Progenitor cell of endocrine pancreas (in vitro differentiated cells): ENCODE results near the gene PWP2. TPM values are rescaled to one million over a fixed set of nuclear protein-coding genes. Genes with fewer than 3 reads are reported as not detected.
"Not testable (repeated sequence)": the region's sequence is repeated elsewhere in the genome, so short reads cannot be mapped to it uniquely, and the experiment has no call there.

Source experiments
- DNase-seq: peaks from one replicate; pipeline ENCODE4 v3.0.0; 2021; ENCODE audit warnings: low spot score; ENCODE audit not compliant: unreplicated experiment
- H3K27ac Mint-ChIP-seq: 2 replicates; pipeline ENCODE4 v1.8.0; 2021; ENCODE audit warnings: mild to moderate bottlenecking, moderate library complexity, mixed read lengths
- H3K27me3 Mint-ChIP-seq: 2 replicates; pipeline ENCODE4 v1.8.0; 2021; ENCODE audit warnings: mixed read lengths
- H3K36me3 Mint-ChIP-seq: 2 replicates; pipeline ENCODE4 v1.8.0; 2022; ENCODE audit warnings: mixed read lengths; ENCODE audit not compliant: insufficient read depth
- H3K4me1 Mint-ChIP-seq: 2 replicates; pipeline ENCODE4 v1.8.0; 2021; ENCODE audit warnings: low read depth, mixed read lengths
- H3K4me3 Mint-ChIP-seq: 2 replicates; pipeline ENCODE4 v1.8.0; 2021; ENCODE audit warnings: low read depth, mild to moderate bottlenecking, moderate library complexity, mixed read lengths
- H3K9me3 Mint-ChIP-seq: 2 replicates; pipeline ENCODE4 v1.8.0; 2021; ENCODE audit warnings: low read depth, mixed read lengths
- total RNA-seq: library from RNA; stranded (reverse); gene quantifications from 2 replicates; pipeline ENCODE4 v1.2.1, GENCODE V29; 2021

PWP2 gene
- total RNA-seq, 1 donor from 2014 or later, result 7.0 TPM

DNA sequence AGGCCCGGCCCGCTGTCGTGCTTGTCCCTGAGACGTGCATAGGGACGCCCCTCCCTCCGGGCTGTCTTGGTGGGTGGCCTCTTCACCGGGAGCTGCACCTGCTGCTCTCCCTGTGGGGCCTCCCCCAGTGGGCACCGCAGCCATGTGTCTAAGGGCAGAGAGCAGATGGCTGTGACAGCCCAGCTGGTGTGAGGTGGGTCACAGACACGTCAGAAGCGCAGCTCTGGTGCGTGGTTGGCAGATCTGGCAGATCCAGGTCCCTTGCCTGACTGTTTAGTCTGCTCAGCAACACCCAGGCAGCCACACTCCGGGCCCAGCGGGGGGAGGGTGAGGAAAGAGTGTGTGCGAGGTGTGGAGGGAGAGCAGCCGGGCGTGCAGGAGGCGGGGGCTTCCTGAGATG lies 36.2 kb downstream of the PWP2 start:
- H3K36me3 Mint-ChIP-seq, H3K4me3 Mint-ChIP-seq, H3K9me3 Mint-ChIP-seq, H3K4me1 Mint-ChIP-seq, H3K27me3 Mint-ChIP-seq, H3K27ac Mint-ChIP-seq, DNase-seq: not testable (repeated sequence)

DNA sequence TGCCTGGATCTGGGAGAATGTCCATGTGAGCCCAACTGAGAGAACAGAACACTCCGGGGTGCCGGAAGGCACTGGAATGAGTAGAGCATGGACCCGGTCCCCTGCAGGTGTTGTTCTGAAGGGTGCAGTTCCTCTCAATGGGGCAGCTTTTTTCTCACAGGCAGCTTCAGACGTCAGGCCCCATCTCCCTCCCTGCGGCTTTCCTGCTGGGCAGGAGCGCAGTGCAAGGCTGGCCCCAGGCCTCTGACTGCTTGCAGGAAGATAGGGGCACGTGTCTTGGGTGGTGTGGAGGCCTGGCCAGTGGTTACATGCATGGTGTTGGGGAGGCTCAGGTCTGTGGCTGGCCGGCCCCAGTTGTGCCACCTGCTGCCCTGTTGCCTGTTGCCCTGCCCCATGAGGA lies 36.8 kb downstream of the PWP2 start:
- not testable (repeated sequence) for H3K27me3 Mint-ChIP-seq, H3K27ac Mint-ChIP-seq, H3K9me3 Mint-ChIP-seq, DNase-seq, H3K4me1 Mint-ChIP-seq, H3K4me3 Mint-ChIP-seq, H3K36me3 Mint-ChIP-seq

DNA sequence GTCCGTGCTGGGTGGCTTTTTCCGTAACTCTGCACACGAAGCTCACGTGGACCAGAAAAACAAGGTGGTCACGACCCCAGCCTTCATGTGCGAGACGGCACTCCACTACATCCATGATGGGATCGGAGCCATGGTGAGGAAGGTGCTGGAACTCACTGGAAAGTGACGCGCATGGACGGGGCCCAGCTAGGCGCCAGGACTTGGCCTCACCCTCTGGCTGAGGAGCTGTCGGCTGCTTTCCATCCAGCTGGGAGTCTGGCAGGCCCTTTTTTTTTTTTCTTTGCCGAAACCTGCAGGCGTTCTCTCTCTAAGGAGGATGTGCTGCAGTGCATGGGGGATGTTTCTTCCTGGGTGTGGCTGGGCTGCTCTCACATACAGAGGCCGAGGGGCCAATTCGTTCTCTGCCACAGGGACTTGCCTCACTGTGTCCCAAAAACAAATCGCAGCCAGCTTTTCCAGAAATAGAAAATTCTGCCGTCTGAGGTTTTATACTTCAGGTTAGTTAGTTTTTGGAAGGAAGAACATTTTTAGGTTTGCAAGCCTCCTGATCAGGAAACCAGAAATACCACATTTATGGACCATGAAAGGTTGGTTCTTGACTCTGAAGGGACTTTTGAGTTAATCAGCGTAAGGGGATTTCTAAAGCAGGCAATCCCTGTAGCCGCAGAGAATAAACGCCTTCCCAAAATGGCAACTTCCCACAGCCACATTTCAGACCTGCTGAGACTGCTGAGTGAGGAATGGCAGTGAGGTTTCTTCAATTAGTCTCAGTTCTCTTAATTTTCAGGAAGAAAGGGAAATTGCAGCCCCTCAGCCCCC lies 37.8 kb downstream of the PWP2 start:
- not testable (repeated sequence) for H3K36me3 Mint-ChIP-seq, H3K27me3 Mint-ChIP-seq, H3K9me3 Mint-ChIP-seq, H3K27ac Mint-ChIP-seq, H3K4me3 Mint-ChIP-seq, DNase-seq, H3K4me1 Mint-ChIP-seq

DNA sequence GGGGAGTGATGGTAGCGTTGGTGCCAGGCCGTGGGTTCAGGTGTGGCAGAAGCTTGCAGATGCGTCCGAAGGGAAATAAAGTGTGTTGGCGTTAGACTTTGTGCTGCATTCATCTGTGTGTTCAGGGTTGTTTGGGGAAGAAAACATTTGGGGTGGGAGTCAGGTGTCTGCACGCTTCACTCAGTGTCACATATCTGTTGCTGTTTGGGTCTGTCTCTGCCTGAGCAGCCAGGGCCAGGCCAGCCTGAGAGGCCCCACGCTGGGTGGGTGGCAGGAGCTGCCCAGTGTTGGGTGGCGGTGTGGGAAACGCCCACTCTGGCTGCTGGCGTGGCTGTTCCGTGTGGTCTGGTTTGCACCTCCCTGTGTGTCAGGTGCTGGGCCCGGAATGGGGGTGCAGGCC lies 38.4 kb downstream of the PWP2 start:
- not testable (repeated sequence) for H3K27ac Mint-ChIP-seq, H3K27me3 Mint-ChIP-seq, H3K36me3 Mint-ChIP-seq, DNase-seq, H3K4me1 Mint-ChIP-seq, H3K4me3 Mint-ChIP-seq, H3K9me3 Mint-ChIP-seq

DNA sequence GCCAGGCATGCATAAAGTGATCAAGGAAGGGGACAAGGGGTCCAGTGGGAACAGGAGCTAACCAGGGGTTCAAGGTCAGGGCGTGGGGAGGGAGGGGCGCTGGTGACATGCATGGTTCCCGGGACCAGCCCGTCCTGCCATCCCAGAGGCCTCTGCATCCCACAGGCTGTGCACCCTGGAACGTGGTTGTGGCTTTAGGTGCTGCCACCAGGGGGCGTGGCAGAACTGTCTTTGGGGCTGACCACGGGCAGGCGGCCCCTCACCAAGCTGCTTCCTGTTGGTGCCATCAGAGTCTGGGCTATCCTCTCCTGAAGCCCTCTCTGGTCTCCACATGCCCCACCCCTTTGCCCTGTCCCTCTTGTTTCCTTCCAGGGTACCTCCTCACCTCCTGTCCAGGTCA lies 39.9 kb downstream of the PWP2 start:
- DNase-seq, H3K4me1 Mint-ChIP-seq, H3K36me3 Mint-ChIP-seq, H3K27me3 Mint-ChIP-seq, H3K27ac Mint-ChIP-seq, H3K4me3 Mint-ChIP-seq, H3K9me3 Mint-ChIP-seq: not testable (repeated sequence)

DNA sequence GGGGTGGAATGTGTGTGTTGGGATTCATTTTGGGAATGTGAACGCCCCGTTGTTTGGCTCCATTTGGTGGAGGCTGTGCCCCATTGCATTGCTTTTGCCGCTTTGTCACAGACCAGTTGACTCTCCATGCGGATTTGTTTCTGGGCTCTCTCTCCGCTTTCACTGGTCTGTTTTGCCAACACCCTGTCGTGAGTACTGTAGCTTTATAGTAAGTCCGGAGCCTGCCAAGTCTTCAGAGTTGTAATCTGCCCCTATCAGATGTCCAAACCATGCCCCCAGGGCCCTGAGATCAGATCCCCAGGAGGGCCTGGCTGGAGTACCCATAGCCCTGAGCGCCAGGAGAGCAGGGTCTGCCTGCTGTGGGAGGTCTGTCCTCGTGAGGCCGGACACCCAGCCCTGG lies 43.1 kb downstream of the PWP2 start:
- not testable (repeated sequence) for H3K9me3 Mint-ChIP-seq, DNase-seq, H3K36me3 Mint-ChIP-seq, H3K4me3 Mint-ChIP-seq, H3K27ac Mint-ChIP-seq, H3K4me1 Mint-ChIP-seq, H3K27me3 Mint-ChIP-seq

DNA sequence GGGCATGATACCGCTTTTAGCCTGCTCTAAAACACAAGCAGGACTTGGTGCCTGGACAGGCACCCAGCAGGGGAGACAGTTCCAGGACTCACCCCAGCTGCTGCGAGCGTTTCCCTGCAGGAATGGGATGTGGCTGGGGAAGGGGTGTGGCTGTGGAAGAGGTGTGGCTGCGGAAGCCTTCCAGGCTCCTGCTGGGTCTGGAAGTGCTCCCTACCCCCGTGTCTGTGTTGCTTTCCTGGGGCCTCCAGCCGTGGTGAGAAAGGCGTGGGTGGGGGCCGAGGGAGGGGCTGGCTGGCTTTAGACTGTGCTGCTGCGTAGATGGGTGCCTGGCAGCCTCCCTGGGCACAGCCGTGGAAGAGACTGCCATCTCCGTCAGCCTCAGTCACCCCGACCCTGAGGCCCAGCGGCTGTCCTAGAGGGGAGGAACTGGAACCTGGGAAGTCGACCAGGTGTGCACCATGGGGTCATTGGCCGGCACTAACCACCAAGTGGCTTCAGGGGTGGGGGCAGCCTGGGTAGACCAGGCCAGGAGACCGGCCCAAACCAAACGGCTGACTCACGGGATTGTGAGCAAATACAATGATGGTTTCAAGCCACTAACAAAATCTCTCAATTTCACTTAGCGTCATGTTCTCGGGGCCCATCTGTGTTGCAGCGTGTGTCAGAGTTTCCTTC lies 46.2 kb downstream of the PWP2 start:
- not testable (repeated sequence) for H3K4me1 Mint-ChIP-seq, H3K9me3 Mint-ChIP-seq, H3K27me3 Mint-ChIP-seq, DNase-seq, H3K4me3 Mint-ChIP-seq, H3K36me3 Mint-ChIP-seq, H3K27ac Mint-ChIP-seq

DNA sequence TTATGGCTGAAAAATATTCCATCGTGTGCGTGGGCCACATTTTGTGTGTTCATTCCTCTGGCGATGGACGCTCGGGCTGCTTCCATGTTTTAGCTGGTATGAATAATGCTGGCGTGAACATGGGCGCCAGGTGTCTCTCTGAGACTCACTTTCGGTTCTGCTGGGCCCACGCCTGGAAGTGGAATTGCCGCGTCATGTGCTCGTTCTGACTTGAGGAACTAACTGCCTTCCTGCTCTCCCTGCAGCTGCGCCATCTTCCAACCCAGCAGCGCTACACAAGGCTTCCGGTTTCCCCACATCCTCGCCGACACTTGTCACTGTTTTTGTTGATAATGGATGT lies 46.7 kb downstream of the PWP2 start:
- not testable (repeated sequence) for H3K36me3 Mint-ChIP-seq, H3K4me1 Mint-ChIP-seq, H3K27ac Mint-ChIP-seq, DNase-seq, H3K4me3 Mint-ChIP-seq, H3K27me3 Mint-ChIP-seq, H3K9me3 Mint-ChIP-seq

DNA sequence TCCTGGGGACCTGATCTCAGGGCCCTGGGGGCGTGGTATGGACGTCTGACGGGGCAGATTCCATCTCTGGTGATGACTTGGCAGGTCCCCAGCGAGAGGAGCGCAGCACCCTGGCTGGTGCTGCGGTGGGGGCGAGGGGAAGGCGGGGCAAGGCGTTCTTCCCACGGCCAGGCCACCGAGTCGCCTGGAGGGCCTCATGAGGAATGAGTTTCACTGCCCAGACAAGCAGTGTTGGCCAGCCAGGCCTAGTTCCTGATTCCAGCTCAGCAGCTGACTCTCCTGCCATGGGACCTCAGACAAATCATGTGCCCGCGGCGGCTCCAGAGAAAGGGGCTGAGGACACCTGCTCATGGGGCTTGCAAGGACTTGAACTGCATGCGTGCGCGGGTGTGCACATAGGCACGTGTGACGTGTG lies 47.6 kb downstream of the PWP2 start:
- H3K27ac Mint-ChIP-seq, DNase-seq, H3K4me3 Mint-ChIP-seq, H3K27me3 Mint-ChIP-seq, H3K36me3 Mint-ChIP-seq, H3K9me3 Mint-ChIP-seq, H3K4me1 Mint-ChIP-seq: not testable (repeated sequence)

DNA sequence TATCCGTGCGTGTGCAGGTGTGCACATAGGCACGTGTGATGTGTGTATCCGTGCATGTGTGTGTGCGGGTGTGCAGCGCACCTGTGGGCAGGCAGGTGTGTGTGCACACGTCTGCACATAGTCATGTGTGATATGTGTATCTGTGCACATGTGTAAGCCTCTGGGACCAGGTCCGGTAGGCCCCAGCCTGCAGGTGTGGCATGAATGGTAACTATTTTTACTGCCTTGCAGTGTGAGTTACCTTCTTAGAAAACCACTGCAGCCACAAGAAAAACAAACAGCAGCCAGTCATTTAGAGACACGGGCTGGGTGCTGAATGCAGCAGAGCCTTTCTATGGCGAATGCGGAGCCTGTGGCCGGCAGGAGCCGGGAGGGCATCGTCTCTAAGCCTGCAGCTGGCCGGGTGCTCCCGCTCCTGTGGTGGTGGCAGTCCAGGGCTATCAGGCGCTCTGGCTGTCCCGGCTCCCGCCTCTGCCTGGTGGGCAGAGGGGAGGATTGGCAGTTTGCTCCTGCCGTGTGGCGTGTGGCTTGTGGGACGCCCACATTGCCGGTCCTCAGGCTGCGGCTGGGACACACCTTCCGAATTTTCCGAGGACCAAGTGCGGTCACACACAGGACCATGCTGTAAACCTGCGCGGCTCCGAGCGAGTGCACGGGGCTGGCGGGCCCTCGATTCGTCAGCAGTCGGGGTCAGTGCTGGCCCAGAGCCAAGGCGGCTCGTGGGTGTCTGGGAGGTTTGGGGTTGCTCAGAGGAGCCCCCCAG lies 48.2 kb downstream of the PWP2 start:
- H3K27me3 Mint-ChIP-seq, H3K27ac Mint-ChIP-seq: not testable (repeated sequence)

DNA sequence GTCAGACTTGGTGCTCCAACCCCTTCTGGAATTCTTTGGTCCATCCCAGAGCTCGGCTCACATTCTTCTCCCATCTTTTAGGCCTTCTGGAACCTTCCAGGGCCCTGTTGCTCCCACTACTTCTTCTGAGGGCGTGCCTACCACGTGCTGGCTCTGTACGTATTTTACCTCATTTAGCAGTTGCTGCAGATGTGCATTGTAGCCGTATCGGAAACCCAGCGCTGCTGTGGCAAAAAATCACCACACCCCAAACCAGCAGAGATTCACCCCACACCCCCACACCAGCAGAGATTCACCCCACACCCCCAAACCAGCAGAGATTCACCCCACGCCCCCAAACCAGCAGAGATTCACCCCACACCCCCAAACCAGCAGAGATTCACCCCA lies 48.8 kb downstream of the PWP2 start:
- H3K4me1 Mint-ChIP-seq, H3K27ac Mint-ChIP-seq, H3K9me3 Mint-ChIP-seq, H3K4me3 Mint-ChIP-seq, DNase-seq, H3K27me3 Mint-ChIP-seq, H3K36me3 Mint-ChIP-seq: not testable (repeated sequence)

More for the DNA sequence above, 48.2 kb downstream of the PWP2 start:
- not testable (repeated sequence) for H3K9me3 Mint-ChIP-seq, DNase-seq, H3K4me1 Mint-ChIP-seq, H3K4me3 Mint-ChIP-seq, H3K36me3 Mint-ChIP-seq

DNA sequence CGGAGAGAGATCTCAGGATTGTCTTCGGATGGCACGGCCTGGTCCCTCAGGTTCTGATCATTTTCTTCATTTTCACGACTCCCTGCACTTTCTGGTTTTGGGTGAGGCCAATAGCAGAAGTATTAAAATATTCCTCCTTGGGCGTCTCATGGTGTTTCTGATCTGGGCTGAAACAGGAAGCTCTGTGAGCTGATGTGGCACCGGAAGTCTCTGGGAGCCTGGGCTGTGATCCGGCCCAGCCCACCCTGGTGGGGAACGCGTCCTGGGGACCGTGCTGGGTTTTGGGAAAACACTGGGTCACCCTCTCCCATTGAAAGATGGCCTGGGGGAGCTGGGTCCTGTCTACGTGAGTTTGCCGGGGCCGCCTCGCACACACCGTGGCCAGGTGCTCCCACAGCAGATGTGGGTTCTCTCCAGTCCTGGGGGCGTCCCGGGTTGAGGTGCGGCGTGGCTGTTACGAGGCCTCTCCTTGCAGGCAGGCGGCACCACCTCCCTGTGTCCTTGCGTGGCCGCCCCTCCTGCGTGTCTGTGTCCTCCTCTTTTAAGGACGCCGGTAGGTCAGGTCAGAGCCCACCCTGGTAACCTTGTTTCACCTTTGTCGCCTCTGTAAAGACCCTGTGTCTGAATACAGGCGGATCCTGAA lies 50.4 kb downstream of the PWP2 start:
- H3K27ac Mint-ChIP-seq, H3K9me3 Mint-ChIP-seq, H3K4me3 Mint-ChIP-seq, H3K27me3 Mint-ChIP-seq, DNase-seq, H3K36me3 Mint-ChIP-seq, H3K4me1 Mint-ChIP-seq: not testable (repeated sequence)

DNA sequence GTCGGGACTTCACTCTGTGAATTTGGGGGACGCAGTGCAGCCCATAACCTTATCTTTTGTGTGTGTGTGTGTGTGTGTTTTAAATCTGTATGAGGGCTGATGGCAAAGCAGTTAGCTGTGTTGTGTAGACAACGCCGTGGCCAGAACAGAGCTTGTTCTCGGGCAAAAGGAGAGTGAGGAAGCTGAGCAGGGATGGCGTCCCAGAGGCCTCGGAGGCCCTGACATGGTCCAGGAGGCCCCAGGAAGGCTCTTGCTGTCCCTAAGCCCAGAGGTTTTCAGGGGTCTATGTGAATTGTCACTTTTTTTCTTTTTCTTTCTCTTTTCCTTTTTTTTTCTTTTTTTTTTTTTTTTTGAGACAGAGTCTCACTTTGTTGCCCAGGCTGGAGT lies 50.9 kb downstream of the PWP2 start:
- not testable (repeated sequence) for H3K4me3 Mint-ChIP-seq, H3K36me3 Mint-ChIP-seq, H3K9me3 Mint-ChIP-seq, DNase-seq, H3K27ac Mint-ChIP-seq, H3K4me1 Mint-ChIP-seq, H3K27me3 Mint-ChIP-seq
